Nephron (organoid): ENCODE results near the gene C19orf73.
A peak's percentile ranks its signal among the peaks of the same experiment; 100 is the strongest.

Source experiments
- H3K27ac Mint-ChIP-seq, 3 experiments: 2 replicates each; pipeline ENCODE4 v1.8.0; 2020; ENCODE audit warnings: mixed read lengths in 3 of 3, mild to moderate bottlenecking in 2 of 3, moderate library complexity in 1 of 3
- H3K27me3 Mint-ChIP-seq: 2 replicates; pipeline ENCODE4 v1.8.0; 2021; ENCODE audit warnings: low read depth, mild to moderate bottlenecking, moderate library complexity, mixed read lengths
- H3K36me3 Mint-ChIP-seq: 2 replicates; pipeline ENCODE4 v1.8.0; 2020; ENCODE audit warnings: low read depth, mixed read lengths
- H3K4me1 Mint-ChIP-seq: 2 replicates; pipeline ENCODE4 v1.8.0; 2020; ENCODE audit warnings: mixed read lengths
- H3K4me3 Mint-ChIP-seq, 3 experiments: 2 replicates each; pipeline ENCODE4 v1.8.0; 2020; ENCODE audit warnings: mild to moderate bottlenecking in 3 of 3, mixed read lengths in 3 of 3, moderate library complexity in 2 of 3
- H3K9me3 Mint-ChIP-seq: 2 replicates; pipeline ENCODE4 v1.8.0; 2020; ENCODE audit warnings: mixed read lengths
- CTCF ChIP-seq, 3 experiments: fragments of 200-600 bp; sonication (generic); IDR thresholded peaks; one replicate each; pipeline ENCODE4 v1.5.0; 2021; ENCODE audit warnings: antibody characterized with exemption in 3 of 3; ENCODE audit not compliant: unreplicated experiment in 3 of 3

Gene C19orf73

GRCh38 chr19:49161987-49162386 lies 43.0 kb upstream of the C19orf73 start:
- Mint-ChIP-seq H3K27ac (peak overlapping the region in 1 of 3 experiments; percentile 29), H3K36me3 (peaks cover 4% of the 10 kb centered on the region), H3K4me1 (peaks cover 9% of the 10 kb centered on the region), H3K4me3 (peak overlapping the region in 1 of 3 experiments; percentile 23), H3K27me3 (no peaks in the 10 kb centered on the region), H3K9me3 (no peaks in the 10 kb centered on the region)
- TF ChIP-seq CTCF (IDR thresholded peaks at IDR 0.05; ENCODE audit: unreplicated experiment in 3 of 3), result no peak

DNA sequence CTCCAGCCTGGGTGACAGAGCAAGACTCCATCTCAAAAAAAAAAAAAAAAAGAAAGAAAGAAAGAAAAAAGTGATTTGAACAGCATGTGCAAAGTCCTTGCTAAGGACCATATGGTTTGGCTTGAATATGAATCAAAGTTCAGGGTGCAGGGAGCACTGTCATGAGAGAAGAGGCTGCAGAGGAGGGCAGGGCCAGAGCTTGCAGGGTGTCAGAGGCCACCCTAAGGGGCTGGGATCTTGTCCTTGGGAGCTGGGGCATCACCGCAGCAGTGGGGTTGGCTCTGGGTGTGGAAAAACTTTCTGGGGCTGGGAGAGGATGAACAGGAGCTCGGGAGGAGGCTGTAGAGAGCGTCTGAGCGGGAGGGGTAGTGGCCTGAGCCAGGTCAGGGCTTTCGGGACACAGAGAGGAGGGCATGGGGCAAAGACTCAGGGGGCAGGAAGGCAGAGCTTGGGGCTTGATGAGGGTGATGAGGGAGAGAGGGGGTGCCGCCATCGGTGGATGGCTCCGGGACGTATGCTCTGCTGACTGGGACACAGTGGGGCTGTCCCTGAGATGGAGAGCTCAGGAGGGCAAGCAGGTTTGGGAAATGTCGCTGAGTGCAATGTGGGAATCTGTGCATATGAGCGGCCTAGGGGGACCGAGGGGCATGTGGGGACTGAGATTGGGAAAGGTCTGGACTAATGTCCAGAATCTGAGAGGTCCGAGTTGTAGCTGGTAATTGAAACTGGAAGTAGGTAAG lies 41.7 kb upstream of the C19orf73 start:
- Mint-ChIP-seq H3K4me3 (peak overlapping the region in 2 of 3 experiments; percentile 6 to 38), H3K4me1 (peaks cover 16% of the 10 kb centered on the region), H3K27ac (no peak overlapping the region), H3K36me3 (peaks cover 4% of the 10 kb centered on the region), H3K9me3 (no peaks in the 10 kb centered on the region), H3K27me3 (peaks cover 3% of the 10 kb centered on the region)
- TF ChIP-seq CTCF (IDR thresholded peaks at IDR 0.05; ENCODE audit: unreplicated experiment in 3 of 3), result no peak

GRCh38 chr19:49157445-49158224 lies 38.7 kb upstream of the C19orf73 start, which contains the start of gene TRPM4:
Gene TRPM4 (plus strand): TSS chr19:49157792. CDS start chr19:49157867, 75 bp downstream.
- H3K36me3 Mint-ChIP-seq, result peaks cover 4% of the 10 kb centered on the region
- peaks cover 41% of the 10 kb centered on the region for H3K4me1 Mint-ChIP-seq
- peak within 1 kb of the TSS; percentile 82 to 99 (median 94) for H3K4me3 Mint-ChIP-seq
- no peaks in the 10 kb centered on the region for H3K9me3 Mint-ChIP-seq
- peaks cover 15% of the 10 kb centered on the region for H3K27me3 Mint-ChIP-seq
- TF ChIP-seq CTCF (IDR thresholded peaks at IDR 0.05; ENCODE audit: unreplicated experiment in 3 of 3), result no peak
- H3K27ac Mint-ChIP-seq, result peak within 1 kb of the TSS; percentile 64 to 89 (median 88)

- H3K4me3 Mint-ChIP-seq, result peak overlapping the region; percentile 76 to 99 (median 83)
- H3K27ac Mint-ChIP-seq, result peak overlapping the region; percentile 86 to 92 (median 89)
- no peak for TF ChIP-seq CTCF (IDR thresholded peaks at IDR 0.05; ENCODE audit: unreplicated experiment in 3 of 3)
- H3K27me3 Mint-ChIP-seq, result peaks cover 15% of the 10 kb centered on the region
- H3K4me1 Mint-ChIP-seq, result peaks cover 50% of the 10 kb centered on the region
- no peaks in the 10 kb centered on the region for H3K9me3 Mint-ChIP-seq
- H3K36me3 Mint-ChIP-seq, result peaks cover 2% of the 10 kb centered on the region
Observed at GRCh38 chr19:49155820-49156346, 36.9 kb upstream of the C19orf73 start.

- peaks cover 15% of the 10 kb centered on the region for H3K27me3 Mint-ChIP-seq
- no peaks in the 10 kb centered on the region for H3K36me3 Mint-ChIP-seq
- H3K4me3 Mint-ChIP-seq, result peak within 1 kb of the TSS; percentile 76 to 99 (median 83)
- no peaks in the 10 kb centered on the region for H3K9me3 Mint-ChIP-seq
- peaks cover 50% of the 10 kb centered on the region for H3K4me1 Mint-ChIP-seq
- no peak for TF ChIP-seq CTCF (IDR thresholded peaks at IDR 0.05; ENCODE audit: unreplicated experiment in 3 of 3)
- peak within 1 kb of the TSS; percentile 86 to 92 (median 89) for H3K27ac Mint-ChIP-seq
Observed at GRCh38 chr19:49155005-49155819, 36.3 kb upstream of the C19orf73 start, which contains the start of gene HRC. Gene HRC (minus strand): TSS chr19:49155396. CDS start chr19:49155237, 159 bp downstream.
